ENCODE measurements around the gene PEMT.

DNA sequence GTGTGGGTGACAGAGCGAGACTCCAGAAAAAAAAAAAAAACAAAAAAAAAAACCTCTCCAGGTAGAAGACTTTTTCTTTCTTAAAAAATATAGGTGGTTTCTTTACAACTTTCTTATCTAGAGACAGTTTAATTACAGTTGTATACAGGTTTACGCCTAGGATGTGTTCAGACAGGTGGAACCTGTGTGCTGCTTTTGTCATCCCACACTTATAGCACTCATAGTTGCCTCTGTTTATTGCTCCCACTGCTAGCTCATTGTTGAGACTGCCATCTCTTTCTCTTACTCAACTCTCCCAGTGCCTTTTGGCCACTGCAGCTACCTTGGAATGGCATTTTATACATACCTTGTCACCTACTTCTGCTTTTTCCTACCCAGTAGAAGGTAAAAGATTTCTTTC lies 133.8 kb downstream of the PEMT start:
- TF ChIP-seq, protein P1, sequence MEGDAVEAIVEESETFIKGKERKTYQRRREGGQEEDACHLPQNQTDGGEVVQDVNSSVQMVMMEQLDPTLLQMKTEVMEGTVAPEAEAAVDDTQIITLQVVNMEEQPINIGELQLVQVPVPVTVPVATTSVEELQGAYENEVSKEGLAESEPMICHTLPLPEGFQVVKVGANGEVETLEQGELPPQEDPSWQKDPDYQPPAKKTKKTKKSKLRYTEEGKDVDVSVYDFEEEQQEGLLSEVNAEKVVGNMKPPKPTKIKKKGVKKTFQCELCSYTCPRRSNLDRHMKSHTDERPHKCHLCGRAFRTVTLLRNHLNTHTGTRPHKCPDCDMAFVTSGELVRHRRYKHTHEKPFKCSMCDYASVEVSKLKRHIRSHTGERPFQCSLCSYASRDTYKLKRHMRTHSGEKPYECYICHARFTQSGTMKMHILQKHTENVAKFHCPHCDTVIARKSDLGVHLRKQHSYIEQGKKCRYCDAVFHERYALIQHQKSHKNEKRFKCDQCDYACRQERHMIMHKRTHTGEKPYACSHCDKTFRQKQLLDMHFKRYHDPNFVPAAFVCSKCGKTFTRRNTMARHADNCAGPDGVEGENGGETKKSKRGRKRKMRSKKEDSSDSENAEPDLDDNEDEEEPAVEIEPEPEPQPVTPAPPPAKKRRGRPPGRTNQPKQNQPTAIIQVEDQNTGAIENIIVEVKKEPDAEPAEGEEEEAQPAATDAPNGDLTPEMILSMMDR (IDR thresholded peaks at IDR 0.05): no peak
- TF ChIP-seq POLR2A (IDR thresholded peaks at IDR 0.05): no peak
